Right lung (tissue), 5 donors: ENCODE results near the gene MYL7. TPM values are rescaled to one million over a fixed set of nuclear protein-coding genes. Genes with fewer than 3 reads are reported as not detected.
A peak's percentile ranks its signal among the peaks of the same experiment; 100 is the strongest.

Source experiments
- DNase-seq, 2 donors: peaks; one replicate each; pipeline ENCODE4 v3.0.0-alpha.2; 2013
- polyA plus RNA-seq, 5 donors: library from polyadenylated mRNA; unstranded; fragments of 120-200 nt; gene quantifications; one replicate each; pipeline versions ENCODE4 v1.2.1 to v1.2.3, GENCODE V29; 2013; ENCODE audit warnings: inconsistent platforms in 1 of 5, low replicate concordance in 1 of 5; ENCODE audit not compliant: insufficient read length in 5 of 5, insufficient read depth in 1 of 5

MYL7 gene
- polyA plus RNA-seq, 5 donors = 0.39 to 1.4 (median 0.90) TPM

- DNase-seq = no peak
These were observed 28.0 kb downstream of the MYL7 start for GRCh38 chr7:44112997-44113763.

GRCh38 chr7:44112231-44112996, 28.7 kb downstream of the MYL7 start:
- DNase-seq = no peak

- DNase-seq = no peak
These were observed 29.4 kb downstream of the MYL7 start for GRCh38 chr7:44111761-44112160.

- DNase-seq = no peak
These were observed 30.2 kb downstream of the MYL7 start for GRCh38 chr7:44110719-44111635.

- no peak for DNase-seq
These were observed 31.1 kb downstream of the MYL7 start for GRCh38 chr7:44109991-44110390.

GRCh38 chr7:44108768-44109750, 32.1 kb downstream of the MYL7 start:
- DNase-seq = no peak

GRCh38 chr7:44107961-44108767, 33.0 kb downstream of the MYL7 start:
- no peak for DNase-seq

GRCh38 chr7:44107116-44107960, 33.8 kb downstream of the MYL7 start:
- DNase-seq = no peak

GRCh38 chr7:44106311-44107065, 34.6 kb downstream of the MYL7 start:
- DNase-seq = no peak

- no peak for DNase-seq
These were observed 35.3 kb downstream of the MYL7 start for GRCh38 chr7:44105832-44106231.

- no peak for DNase-seq
These were observed 36.0 kb downstream of the MYL7 start for GRCh38 chr7:44104860-44105771.

GRCh38 chr7:44103923-44104859, 36.9 kb downstream of the MYL7 start, which contains the start of gene AEBP1:
AEBP1 (plus strand) TSS chr7:44104345; CDS start chr7:44104666, 321 bp downstream.
- DNase-seq = peak in 1 of 2 donors; percentile 53

- DNase-seq = no peak
These were observed 37.6 kb downstream of the MYL7 start for GRCh38 chr7:44103566-44103922.

GRCh38 chr7:44102846-44103565, 38.1 kb downstream of the MYL7 start:
- no peak for DNase-seq
